HG02798 (cell line): ENCODE measurements around the gene RBFOX2.
"Not testable (repeated sequence)": the region's sequence is repeated elsewhere in the genome, so short reads cannot be mapped to it uniquely, and the experiment has no call there.

Experiments used
- ATAC-seq: cut with Tn5 transposase; IDR thresholded peaks from one replicate; pipeline ENCODE4 v1.9.1; 2021; ENCODE audit warnings: mild to moderate bottlenecking; ENCODE audit not compliant: unreplicated experiment, poor library complexity

The RBFOX2 gene

DNA sequence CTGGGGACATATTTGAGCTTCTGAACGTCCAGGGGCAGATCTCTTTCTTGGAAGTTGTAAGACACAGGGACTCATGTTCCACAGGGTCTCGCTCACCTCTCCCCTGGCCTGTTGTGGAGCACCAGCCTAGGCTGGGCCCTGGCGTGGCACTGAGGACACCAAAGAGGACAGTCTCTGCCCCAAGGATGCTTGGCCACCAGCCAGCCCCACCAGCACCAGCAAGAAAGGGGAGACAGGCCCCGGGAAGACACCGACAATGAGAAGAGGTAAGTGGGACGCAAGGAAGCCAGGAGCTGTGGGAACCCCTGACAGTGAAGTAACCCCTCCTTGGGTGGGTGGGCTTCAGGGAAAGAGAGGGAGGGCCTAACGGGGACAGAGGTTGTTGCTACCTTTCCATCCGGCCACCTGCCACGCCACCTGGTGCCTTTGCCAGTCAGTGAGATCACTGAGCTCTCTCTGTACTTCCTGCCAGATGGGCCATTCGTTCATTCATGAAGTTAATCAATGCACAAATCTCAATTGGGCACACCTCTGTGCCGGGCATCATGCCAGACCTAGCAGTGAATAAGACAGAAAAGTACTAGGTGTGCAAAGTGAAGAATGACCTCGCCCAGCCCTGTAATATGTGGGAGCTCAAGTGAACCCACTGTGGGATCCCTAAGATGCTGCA lies 299.9 kb downstream of the RBFOX2 start:
- no peak for ATAC-seq

DNA sequence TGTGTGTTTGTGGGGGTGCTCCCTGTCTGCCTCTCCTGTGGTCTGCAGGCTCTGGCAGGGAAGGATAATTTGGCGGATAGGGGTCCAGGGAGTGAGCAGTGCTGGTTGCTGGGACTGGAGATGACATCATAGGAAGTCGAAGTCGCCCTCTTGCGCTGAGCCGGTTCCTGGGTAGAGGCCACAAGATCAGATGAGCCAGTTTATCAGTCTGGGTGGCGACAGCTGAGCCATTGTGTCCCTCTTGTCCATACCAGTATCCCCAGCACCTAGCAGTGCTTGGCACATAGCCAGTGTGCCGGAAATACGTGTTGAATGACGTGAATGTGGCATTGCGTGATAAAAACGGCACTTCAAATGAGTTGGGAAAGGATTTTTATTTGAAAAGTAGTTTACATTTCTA lies 301.2 kb downstream of the RBFOX2 start:
- no peak for ATAC-seq

DNA sequence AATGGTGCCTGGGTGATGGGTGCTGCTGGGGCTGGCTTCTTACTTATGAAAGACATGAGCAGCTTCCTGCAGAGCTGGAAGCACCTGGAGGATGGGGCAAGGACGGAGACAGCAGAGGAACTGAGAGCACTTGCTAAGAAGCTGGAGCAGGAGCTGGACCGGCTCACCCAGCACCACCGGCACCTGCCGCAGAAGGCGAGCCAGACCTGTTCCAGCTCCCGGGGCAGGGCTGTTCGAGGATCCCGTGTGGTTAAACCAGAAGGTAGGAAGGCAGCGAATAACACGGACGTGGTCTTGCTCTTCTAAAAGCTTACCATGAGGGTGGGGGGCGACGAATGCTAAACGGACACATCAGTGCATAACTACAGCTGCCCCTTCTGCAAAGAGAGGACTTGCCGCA lies 301.7 kb downstream of the RBFOX2 start:
- no peak for ATAC-seq

DNA sequence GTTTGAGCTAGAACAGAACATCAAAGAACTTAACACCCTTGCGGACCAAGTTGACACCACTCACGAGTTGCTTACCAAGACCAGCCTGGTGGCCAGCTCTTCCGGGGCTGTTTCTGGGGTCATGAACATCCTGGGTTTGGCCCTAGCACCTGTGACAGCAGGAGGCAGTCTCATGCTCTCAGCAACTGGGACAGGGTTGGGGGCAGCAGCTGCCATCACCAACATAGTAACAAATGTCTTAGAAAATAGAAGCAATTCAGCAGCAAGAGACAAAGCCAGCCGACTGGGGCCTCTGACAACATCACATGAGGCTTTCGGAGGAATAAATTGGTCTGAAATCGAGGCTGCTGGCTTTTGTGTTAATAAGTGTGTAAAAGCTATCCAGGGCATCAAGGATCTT lies 302.2 kb downstream of the RBFOX2 start:
- no peak for ATAC-seq

DNA sequence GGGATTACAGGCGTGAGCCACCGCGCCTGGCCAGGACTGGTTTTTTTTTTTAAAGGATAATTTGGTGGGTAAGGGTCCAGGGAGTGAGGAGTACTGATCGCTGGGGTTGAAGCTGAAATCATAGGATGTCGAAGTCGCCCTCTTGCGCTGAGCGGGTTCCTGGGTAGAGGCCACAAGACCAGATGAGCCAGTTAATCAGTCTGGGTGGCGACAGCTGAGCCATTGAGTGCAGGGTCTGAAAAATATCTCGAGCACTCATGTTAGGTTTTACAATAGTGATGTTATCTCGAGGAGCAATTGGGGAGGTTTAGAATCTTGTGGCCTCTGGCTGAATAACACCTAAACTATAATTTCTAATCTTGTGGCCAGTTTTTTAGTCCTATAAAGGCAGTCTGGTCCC lies 303.1 kb downstream of the RBFOX2 start:
- ATAC-seq = no peak

DNA sequence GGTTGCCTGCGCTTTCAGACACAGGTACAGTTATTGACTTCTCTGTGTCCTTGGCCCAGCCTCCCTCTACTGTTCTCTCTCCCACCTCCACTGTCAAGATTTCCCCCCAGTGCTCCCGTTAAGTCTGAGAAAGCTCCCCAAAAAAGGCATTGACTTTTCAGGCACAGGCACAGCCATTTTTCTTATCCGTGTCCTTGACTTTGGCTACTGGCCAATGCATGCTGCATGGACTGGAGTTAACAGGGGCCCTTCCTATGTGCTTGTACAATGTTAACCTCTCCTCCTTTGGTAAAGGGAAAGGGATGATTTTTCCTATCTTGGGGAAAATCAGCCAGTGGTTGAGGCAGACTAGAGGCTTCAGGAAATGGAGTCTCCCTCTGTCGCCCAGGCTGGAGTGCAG lies 306.7 kb downstream of the RBFOX2 start:
- no peak for ATAC-seq

DNA sequence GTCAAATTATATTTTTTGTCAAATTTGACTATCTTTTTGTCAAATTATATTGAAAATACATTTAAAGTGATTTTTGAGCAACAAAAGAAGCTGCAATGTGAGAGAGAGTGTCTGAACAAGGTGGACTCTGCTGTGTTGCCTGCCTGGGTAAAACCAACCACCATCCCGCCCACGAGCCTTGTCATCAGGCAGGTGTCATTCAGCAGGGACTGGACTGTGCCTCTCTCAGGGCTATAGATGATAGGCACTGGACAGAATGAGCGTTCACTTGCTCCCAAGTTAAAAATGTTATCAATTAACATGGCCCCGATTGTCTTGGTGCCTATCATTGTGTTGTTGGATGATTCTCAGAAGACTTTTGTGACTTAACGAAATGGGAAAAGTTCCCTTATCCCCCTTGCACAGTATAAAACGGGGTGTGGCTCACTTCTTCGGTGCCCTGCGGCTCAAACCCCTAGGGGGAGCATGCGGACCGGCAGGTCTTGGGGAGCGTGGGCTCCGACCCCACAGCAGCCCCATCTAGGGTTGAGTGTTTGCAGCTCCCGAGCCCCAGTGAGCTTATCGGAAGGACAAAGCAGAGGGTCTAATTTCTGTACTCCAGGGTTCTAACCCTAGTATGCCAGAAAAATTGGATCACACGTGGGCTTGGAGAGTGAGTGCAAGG lies 309.3 kb downstream of the RBFOX2 start:
- no peak for ATAC-seq

DNA sequence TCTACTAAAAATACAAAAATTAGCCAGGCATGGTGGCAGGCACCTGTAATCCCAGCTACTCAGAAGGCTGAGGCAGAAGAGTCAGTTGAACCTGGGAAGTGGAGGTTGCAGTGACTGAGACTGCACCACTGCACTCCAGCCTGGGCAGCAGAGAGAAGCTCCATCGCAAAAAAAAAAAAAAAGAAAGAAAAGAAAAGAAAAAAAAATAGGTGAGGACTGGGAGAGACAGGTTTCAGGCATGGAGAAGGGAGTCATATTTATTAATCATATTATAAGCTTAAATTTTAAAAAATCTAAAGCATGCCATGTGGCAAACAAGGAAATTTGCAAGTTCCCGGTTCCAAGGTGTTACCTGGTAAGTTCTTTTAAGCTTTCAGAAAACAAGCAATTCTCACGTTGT lies 311.1 kb downstream of the RBFOX2 start, which contains the start of gene APOL5:
Gene APOL5, plus strand, starts transcription at position 301 of the 400 bp plus-strand sequence. Its CDS starts 0 bp downstream, at position 301.
- no peak for ATAC-seq

DNA sequence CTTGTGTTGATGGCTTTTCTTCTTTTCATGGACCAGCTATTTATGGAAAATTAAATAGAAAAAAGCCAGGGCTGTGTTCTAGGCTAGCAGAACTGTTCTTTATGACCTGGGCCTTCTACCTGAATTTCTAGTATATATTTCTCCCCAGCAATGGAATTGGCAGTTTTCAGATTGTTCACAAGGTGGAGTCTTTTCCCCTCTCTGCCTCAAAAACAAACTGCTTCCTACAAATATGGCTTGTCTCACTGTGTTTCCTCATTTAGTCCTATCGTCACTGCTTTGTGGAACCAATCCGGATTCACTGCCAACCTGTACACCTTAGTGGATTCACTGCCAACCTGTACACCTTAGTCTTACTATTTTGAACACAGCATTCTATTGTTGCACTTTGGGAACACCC lies 316.0 kb downstream of the RBFOX2 start:
- no peak for ATAC-seq

DNA sequence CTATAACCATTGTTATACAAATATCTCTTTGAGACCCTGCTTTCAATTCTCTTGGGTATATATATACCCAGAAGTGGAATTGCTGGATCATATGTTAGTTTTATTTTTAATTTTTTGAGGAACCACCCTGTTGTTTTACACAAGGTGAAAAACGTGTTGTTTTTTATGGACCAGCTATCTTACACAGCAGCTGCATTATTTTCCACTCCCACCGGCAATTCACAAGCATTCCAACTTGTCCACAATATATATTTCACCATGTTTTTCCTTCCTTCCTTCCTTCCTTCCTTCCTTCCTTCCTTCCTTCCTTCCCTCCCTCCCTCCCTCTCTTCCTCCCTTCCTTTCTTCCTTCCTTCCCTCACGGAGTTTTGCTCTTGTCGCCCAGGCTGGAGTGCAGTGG lies 317.3 kb downstream of the RBFOX2 start:
- no peak for ATAC-seq

DNA sequence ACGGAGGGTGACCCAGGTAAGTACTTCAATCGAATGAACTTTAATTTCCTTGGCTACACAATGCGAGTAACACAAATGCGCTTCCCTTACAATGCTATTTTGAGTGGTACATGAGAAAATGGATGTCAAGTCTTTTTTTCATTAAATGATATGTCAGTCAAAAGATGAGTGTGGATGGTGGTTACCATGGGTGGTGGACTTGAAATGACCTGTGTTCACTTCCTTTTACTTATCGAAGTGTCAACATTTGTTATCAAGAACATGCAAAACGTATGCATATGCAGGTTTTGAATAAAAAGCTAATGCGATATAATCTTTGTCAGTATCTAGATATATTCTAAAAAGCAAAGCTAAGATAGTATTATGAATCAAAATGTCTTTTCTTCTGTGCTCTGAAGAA lies 319.7 kb downstream of the RBFOX2 start:
- ATAC-seq = no peak

DNA sequence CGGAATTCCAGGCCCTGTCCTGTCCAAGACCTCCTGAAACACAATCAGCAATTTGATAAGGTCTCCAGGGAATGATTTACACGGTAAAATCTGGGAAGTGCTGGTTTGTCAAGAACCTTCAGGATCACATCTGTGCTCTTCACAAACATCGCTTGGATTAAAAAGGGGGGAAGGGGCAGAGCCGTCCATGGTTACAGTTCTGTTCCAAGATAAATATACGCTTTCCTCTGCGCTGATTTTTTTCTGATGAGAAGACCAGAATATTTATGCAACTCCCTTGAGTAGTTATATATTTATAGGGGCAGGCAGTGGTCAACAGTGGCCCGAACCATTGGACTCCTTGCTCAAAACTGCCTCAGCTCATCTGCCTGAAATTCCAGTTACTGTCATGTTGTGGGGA lies 320.2 kb downstream of the RBFOX2 start:
- no peak for ATAC-seq

DNA sequence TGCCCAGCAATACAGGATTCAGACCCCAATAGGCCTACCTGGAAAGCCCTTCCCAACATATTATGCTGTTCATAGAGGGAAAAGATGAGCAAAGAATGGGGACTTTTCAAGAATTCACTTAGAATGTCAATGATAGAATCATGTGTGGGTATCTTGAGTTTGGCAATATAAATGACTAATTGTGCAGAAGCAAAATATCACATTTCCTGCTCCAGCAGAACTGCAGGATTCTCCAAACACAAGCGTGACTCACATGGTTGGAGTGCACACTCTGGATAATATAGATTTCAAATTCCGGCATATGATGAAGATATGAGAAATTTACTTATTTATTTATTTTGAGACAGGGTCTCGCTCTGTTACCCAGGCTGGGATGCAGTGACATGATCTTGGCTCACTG lies 323.5 kb downstream of the RBFOX2 start:
- ATAC-seq = no peak

DNA sequence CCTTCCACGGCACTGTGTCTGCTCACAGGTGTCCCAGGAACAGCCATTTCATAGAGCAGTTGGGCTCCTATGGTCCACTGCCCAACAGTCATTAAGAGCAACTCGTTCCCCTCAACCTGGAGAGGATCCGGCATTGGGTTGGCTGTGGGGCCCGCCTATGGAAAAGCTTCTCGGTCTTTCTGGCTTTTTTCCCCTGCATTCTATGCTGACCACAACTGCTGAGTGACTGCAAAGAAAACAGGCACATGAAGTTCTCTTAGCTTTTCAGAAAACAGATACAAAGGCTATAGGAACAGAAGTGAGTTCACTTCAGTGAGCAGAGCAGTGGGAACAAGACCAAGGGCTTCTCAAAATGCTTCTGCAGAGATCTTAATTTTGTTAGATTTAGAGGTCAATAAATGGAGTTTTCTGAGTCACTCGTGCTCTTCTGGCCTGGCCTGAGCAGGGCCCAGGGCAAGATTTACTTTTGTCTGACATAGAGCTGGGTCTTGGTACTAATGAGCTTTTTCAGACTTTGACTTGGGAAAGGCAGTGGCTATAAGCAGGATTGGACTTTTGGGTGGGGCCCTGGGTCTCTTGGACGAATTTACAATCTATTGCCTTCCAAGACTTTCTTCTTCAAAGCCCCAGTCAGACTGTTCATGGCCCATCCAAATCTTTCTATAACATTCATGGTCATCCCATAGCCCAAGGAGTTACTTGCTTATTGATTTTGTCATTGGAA lies 324.6 kb downstream of the RBFOX2 start:
- no peak for ATAC-seq

DNA sequence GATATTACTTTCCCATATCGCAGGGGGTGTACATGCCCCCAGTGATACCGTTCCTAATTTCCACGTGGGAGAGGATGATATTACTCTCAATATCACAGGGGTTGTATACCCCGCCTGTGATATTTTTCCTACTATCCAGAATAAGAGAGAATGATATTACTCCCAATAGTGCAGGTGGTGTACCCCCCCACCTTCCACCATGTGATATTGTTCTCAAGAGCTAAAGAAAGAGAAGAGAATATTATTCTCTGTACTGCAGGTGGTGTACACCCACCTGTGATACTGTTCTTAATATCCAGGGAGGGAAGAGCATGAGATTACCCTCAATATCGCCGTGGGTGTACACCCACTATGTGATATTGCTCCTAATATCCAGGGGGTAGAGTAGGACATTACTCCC lies 328.8 kb downstream of the RBFOX2 start:
- ATAC-seq = not testable (repeated sequence)

DNA sequence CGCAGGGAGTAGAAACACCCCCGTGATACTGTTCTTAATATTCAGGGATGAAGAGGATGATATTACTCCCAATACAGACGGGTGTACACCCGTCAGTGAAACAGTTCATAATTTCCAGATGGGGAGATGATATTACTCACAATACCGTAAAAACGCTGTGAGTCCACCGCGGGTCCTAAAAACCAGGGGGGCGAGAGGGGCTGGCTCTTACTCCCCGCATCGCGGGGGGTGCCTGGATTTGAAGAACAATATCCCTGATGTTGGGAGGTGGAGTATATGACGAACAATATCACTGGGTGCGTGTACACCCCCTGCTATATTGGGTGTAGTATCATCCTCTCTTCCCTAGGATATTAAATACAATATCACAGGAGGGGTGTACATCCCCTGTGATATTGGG lies 331.5 kb downstream of the RBFOX2 start:
- no peak for ATAC-seq

DNA sequence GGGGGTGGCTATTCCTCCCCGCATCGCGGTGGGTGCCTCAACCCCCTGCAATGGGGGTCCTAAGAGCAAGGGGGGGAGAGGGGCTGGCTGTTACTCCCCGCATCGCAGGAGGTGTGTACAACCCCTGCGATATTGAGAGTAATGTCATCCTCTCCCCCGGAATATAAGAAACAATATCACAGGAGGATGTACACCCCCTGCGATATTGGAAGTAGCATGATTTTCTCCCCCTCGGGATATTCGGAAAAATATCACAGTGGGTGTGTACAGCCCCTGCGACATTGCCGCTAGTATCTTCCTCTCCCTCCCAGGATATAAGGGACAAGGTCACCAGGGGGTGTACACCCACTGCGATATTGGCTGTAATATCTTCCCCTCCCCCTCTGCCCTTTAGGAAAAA lies 333.4 kb downstream of the RBFOX2 start:
- ATAC-seq = no peak

DNA sequence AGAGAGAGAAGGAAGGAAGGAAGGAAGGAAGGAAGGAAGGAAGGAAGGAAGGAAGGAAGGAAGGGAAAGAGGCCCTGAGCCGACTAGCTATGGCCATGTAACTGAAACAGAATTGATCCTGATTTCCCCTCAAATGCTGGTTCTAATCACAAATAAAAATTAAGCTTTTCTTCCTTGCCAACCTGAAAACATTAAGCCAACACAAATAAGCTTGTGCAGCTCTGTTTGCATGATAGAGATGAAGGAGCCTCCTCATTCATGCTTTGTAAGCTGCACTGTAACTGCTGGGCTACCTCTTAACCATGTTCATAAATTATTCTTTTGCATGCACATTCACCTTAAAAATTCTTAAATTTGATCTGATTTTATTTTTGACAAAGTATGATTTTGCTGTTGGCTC lies 338.6 kb downstream of the RBFOX2 start:
- no peak for ATAC-seq

DNA sequence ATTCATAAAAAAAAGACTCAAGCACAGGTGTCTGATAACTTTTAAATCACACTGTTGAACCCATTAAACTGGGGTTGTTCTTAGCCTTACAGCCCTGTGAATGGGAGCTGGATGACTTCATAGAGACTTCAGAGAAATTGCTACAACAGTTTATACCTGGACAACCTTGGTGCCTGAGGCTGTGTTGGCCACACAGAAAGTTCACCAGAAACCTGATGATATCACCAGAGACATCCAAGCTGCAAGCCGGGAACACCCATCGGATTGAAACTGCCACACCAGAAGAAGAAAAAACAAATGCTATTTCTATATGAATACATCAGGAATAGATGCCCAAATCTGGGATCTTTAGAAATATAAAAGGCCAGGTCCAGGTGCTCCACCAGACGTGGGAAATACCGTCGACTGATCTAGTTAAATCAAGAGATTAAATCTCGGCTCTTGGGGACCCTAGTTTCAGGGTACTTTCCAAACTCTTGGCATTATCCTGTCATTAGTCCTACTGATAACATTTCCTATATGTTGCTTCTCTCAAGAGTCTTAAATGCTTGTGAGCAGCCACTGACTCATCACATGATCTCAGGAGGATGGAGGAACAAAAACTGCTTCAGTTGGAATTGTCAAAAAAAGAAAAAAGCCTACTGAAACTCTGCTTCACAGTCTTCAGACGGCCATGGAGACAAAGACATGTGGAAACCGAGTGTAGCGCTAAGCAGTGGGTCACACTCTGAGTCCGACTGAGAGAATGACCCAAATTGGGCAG lies 339.5 kb downstream of the RBFOX2 start:
- ATAC-seq = no peak
